Measurements from ENCODE around the gene HHAT. TPM values are rescaled to one million over a fixed set of nuclear protein-coding genes. Genes with fewer than 3 reads are reported as not detected.

Gene HHAT
- total and polyA plus RNA-seq, 2 experiments from 2014 or later: 1.6 to 1.9 TPM

DNA sequence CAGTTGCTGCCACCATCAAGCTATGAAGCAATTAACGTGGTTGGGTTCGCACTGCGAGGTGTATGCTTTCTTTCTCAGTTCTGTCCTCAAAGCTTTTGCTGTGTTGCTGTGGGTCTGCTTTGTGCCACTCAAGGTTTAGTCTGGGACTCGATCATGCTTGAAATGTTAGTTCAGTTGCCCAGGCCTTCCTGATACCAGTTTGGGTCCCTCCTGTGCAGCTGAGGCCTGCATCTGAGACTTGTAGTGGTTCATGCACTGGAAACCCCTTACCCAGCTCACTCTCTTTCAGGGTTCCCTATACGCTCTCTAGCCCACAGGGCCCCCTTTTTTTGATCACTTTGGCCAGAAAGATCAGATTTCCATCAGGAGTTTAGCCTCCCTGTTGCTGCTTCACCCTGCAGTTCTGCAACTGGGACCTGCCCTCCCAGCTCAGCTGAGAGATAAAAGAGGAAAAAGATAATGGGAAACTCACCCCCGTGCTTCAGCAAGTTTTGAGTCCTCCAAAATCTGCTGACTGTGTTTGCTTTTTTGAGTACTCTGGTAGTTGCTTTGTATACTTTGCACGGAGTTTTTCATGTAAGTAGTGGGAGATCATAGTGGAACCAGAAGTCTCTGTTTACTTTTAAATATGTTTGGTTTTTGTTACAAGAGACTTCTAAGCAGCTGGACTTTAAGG, 317.0 kb downstream of the HHAT start:
- Histone ChIP-seq H4K20me1 (ENCODE audit: insufficient read depth) (no peaks in the 10 kb centered on the region), H3K9ac (no peak overlapping the region), H3K9me3 (ENCODE audit: low read depth) (no peaks in the 10 kb centered on the region), H2AFZ (no peak overlapping the region), H3K4me2 (ENCODE audit: unreplicated experiment) (no peak overlapping the region), H3K27me3 (replicated peaks; ENCODE audit: insufficient read depth) (no peaks in the 10 kb centered on the region), H3K79me2 (ENCODE audit: insufficient read depth) (no peaks in the 10 kb centered on the region), H3K36me3 (ENCODE audit: low read depth) (no peaks in the 10 kb centered on the region), H3K27ac (no peak overlapping the region), H3K4me1 (ENCODE audit: insufficient read depth) (no peaks in the 10 kb centered on the region), H3K9me2 (ENCODE audit: insufficient read depth) (no peaks in the 10 kb centered on the region; the same call in 1 of the 2 replicates), H3K4me3 (no peak overlapping the region), H3F3A (ENCODE audit: insufficient read depth) (no peaks in the 10 kb centered on the region)
- DNase-seq: no peak
- whole genome bisulfite sequencing, 2 experiments (ENCODE audit: low coverage in 1 of 2, low lambda C conversion rate in 2 of 2, missing lambda C conversion rate in 2 of 2): 39 to 49% methylated on average over 7 of the region's 7 CpGs
- TF ChIP-seq EZH2phosphoT487 (IDR thresholded peaks at IDR 0.05; ENCODE audit: insufficient read depth, low read depth) (no peak), EZH2 (IDR thresholded peaks at IDR 0.05; ENCODE audit: insufficient read depth, poor library complexity, severe bottlenecking) (no peak)
- in situ Hi-C loops (cut with MboI): no loop called here

DNA sequence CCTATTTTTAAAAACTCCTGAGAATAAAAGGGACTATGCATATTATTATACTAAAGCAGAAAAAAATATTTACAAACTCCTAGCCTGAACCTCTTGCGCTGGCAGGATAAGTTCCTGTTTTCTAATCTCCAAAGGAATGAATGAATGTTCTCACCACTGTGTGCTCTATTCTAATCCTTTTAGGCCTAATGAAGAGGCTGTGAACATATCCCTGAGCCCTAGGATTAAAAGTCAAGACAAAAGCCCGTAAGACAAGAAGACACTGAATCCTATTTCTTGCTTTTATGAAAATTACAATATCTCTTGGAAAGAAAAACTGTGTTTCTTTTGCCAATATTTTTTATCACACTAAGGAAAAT, 317.5 kb downstream of the HHAT start:
- H3K9ac ChIP-seq: no peak overlapping the region
- no peaks in the 10 kb centered on the region for H3K36me3 ChIP-seq (ENCODE audit: low read depth)
- H3F3A ChIP-seq (ENCODE audit: insufficient read depth): no peaks in the 10 kb centered on the region
- no peak overlapping the region for H2AFZ ChIP-seq
- 69 to 82% methylated on average over 2 of the region's 2 CpGs for WGBS, 2 experiments (ENCODE audit: low coverage in 1 of 2, low lambda C conversion rate in 2 of 2, missing lambda C conversion rate in 2 of 2)
- H3K27me3 ChIP-seq (replicated peaks; ENCODE audit: insufficient read depth): no peaks in the 10 kb centered on the region
- DNase-seq: no peak
- no peaks in the 10 kb centered on the region for H3K9me3 ChIP-seq (ENCODE audit: low read depth)
- no peaks in the 10 kb centered on the region for H3K4me1 ChIP-seq (ENCODE audit: insufficient read depth)
- no peak overlapping the region for H3K4me2 ChIP-seq (ENCODE audit: unreplicated experiment)
- no peak overlapping the region for H3K27ac ChIP-seq
- H3K9me2 ChIP-seq (ENCODE audit: insufficient read depth): no peaks in the 10 kb centered on the region; the same call in 1 of the 2 replicates
- in situ Hi-C loops (cut with MboI): no loop called here
- H3K79me2 ChIP-seq (ENCODE audit: insufficient read depth): no peaks in the 10 kb centered on the region
- no peak for TF ChIP-seq EZH2 (IDR thresholded peaks at IDR 0.05; ENCODE audit: insufficient read depth, poor library complexity, severe bottlenecking)
- TF ChIP-seq EZH2phosphoT487 (IDR thresholded peaks at IDR 0.05; ENCODE audit: insufficient read depth, low read depth): no peak
- H3K4me3 ChIP-seq: no peak overlapping the region
- no peaks in the 10 kb centered on the region for H4K20me1 ChIP-seq (ENCODE audit: insufficient read depth)

DNA sequence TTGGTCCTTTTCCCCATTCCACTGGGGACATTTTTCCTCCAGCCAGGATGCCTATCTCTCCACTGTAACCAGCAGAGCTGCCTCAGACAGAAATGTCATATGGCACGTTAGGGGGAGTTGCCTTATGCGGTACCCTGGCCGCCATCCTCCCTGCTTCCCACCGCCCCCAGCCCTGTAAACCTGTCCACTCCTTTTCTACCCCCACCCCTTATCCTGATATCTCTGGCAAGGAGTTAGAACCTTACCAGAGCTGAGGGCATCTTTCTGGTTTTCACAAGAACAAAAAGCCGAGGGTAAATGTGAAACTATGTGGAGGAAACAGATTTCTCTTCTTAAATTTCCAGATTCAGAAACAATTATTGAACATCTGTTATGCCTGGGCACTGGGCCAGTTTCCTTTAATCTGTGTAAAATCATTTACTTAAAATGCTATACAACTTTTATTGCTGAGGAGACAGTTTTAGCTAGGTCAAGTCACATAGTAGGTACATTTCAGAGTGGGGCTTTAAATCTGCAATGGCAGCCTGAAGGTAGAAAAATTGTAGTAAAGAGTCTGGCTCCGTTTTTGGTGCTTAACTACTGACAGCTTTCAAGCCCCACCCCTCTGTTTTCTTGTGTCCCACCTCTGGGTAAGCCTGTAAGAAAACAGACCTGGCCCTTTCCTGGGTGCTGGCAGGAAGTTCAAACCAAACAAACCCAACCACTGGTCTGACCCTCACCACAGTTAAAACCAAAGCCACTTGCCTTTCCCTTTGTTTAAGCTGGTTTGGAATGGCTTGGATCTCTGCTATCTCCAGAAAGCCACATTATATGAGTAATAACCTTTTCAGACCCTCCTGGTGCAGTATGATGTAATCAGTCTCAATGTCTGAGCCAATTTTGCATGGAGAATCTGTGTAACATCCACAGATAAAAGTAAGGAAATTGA, 319.0 kb downstream of the HHAT start:
- TF ChIP-seq EZH2phosphoT487 (IDR thresholded peaks at IDR 0.05; ENCODE audit: insufficient read depth, low read depth): no peak
- no peak for TF ChIP-seq EZH2 (IDR thresholded peaks at IDR 0.05; ENCODE audit: insufficient read depth, poor library complexity, severe bottlenecking)
- Histone ChIP-seq H3K36me3 (ENCODE audit: low read depth) (no peaks in the 10 kb centered on the region), H3K4me1 (ENCODE audit: insufficient read depth) (no peaks in the 10 kb centered on the region), H3F3A (ENCODE audit: insufficient read depth) (no peaks in the 10 kb centered on the region), H3K9me2 (ENCODE audit: insufficient read depth) (no peaks in the 10 kb centered on the region), H2AFZ (no peak overlapping the region), H3K4me2 (ENCODE audit: unreplicated experiment) (no peak overlapping the region), H3K27me3 (replicated peaks; ENCODE audit: insufficient read depth) (no peaks in the 10 kb centered on the region), H3K27ac (no peak overlapping the region), H3K9ac (no peak overlapping the region), H3K4me3 (no peak overlapping the region), H3K9me3 (ENCODE audit: low read depth) (no peaks in the 10 kb centered on the region), H4K20me1 (ENCODE audit: insufficient read depth) (no peaks in the 10 kb centered on the region), H3K79me2 (ENCODE audit: insufficient read depth) (no peaks in the 10 kb centered on the region)
- in situ Hi-C loops (cut with MboI): no loop called here
- 26 to 33% methylated on average over 6 of the region's 6 CpGs for WGBS, 2 experiments (ENCODE audit: low coverage in 1 of 2, low lambda C conversion rate in 2 of 2, missing lambda C conversion rate in 2 of 2)
- peak; percentile 36 for DNase-seq

DNA sequence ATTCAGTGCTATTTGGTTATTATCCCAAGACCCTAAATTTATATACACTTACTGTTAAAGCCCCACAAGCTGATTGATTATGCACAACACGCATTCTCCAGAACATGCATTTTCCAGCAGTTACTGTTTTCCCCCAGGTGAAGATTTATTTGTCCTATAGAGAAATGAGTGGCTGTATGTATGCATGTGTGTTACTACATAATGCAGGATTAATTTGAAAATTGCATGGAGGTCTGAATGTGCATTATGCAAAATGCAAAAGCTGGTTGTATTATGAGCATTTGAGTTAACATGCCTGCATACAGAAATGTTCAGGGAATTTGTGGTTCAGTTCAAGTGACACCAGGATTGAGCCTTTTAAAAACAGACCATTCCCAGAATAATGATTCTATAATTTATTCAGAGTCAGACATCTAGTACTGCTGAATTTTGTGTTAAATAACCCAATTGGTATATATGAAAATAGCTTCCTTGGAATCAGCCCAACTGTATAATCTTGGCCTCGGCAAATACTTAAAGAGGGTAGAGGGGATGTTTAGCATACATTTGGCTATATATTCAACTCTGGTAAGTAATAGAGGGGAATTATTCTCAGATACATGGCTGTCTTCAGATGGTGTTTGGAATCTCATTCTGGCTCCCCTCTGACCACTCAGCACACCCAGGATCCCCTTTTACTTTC, 320.0 kb downstream of the HHAT start:
- Histone ChIP-seq H3K4me2 (ENCODE audit: unreplicated experiment) (no peak overlapping the region), H3K9ac (no peak overlapping the region), H3K27ac (no peak overlapping the region), H3F3A (ENCODE audit: insufficient read depth) (no peaks in the 10 kb centered on the region), H3K79me2 (ENCODE audit: insufficient read depth) (no peaks in the 10 kb centered on the region), H3K4me3 (no peak overlapping the region), H3K9me2 (ENCODE audit: insufficient read depth) (no peaks in the 10 kb centered on the region), H3K27me3 (replicated peaks; ENCODE audit: insufficient read depth) (no peaks in the 10 kb centered on the region), H3K36me3 (ENCODE audit: low read depth) (no peaks in the 10 kb centered on the region), H3K4me1 (ENCODE audit: insufficient read depth) (no peaks in the 10 kb centered on the region), H4K20me1 (ENCODE audit: insufficient read depth) (no peaks in the 10 kb centered on the region), H2AFZ (no peak overlapping the region), H3K9me3 (ENCODE audit: low read depth) (no peaks in the 10 kb centered on the region)
- no peak for DNase-seq
- no peak for TF ChIP-seq EZH2 (IDR thresholded peaks at IDR 0.05; ENCODE audit: insufficient read depth, poor library complexity, severe bottlenecking)
- TF ChIP-seq EZH2phosphoT487 (IDR thresholded peaks at IDR 0.05; ENCODE audit: insufficient read depth, low read depth): no peak
- in situ Hi-C loops (cut with MboI): no loop called here
- 40 to 43% methylated on average over 2 of the region's 2 CpGs for WGBS, 2 experiments (ENCODE audit: low coverage in 1 of 2, low lambda C conversion rate in 2 of 2, missing lambda C conversion rate in 2 of 2)

Measured in GM23248 (cell line).